ENCODE results near the gene MYOM3. TPM values are rescaled to one million over a fixed set of nuclear protein-coding genes. Genes with fewer than 3 reads are reported as not detected.

Gene MYOM3
- total RNA-seq, 3 donors from 2014 or later (not counting 1 experiment from before 2014, with no cell fraction given), result 0.08 TPM; not detected in 2

DNA sequence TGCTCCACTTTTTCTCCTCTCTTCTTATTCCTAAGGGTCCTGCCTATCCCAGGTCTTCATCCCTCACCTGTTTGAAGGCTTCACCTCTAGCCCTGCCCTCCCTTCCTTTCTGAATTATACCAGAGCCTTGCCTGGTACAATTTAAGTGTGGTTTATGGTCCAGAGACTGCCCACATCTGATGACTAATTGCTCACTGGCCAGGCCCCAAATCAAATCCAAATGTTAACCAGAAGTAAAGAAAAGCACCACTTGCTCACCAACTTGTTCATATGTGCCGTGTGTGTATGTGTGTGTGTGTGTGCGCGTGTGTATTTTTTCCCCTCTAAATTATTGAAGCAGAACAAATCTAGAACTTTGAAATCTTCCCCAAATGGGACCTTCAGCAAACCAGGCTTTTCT is 26.4 kb downstream of the MYOM3 start:
- DNase-seq (no peak), ATAC-seq (no peak)
- intact Hi-C loops (cut with micrococcal nuclease), result no loop called here
- Histone ChIP-seq H3K9me3 (ENCODE audit: control insufficient read depth, insufficient read depth, low read length) (no peaks in the 10 kb centered on the region), H3K27me3 (ENCODE audit: control insufficient read depth, insufficient read depth, low read length) (no peaks in the 10 kb centered on the region), H3K36me3 (ENCODE audit: control insufficient read depth, insufficient read depth, low read length) (no peaks in the 10 kb centered on the region), H3K4me1 (ENCODE audit: control insufficient read depth, insufficient read depth, low read length) (no peaks in the 10 kb centered on the region), H3K27ac (ENCODE audit: low read length) (no peak overlapping the region), H3K4me3 (ENCODE audit: low read length) (no peak overlapping the region)
- no CpG with 5 or more reads among the region's 3 CpGs for WGBS (ENCODE audit: insufficient coverage)
- Mint-ChIP-seq H3K36me3 (no peaks in the 10 kb centered on the region), H3K9me3 (no peaks in the 10 kb centered on the region), H3K4me3 (no peak overlapping the region), H3K27me3 (ENCODE audit: low read depth in 2 of 2) (peaks cover 0 to 20% of the 10 kb centered on the region in 2 donors), H3K4me1 (no peaks in the 10 kb centered on the region), H3K27ac (no peak overlapping the region)
- TF ChIP-seq, protein P1, sequence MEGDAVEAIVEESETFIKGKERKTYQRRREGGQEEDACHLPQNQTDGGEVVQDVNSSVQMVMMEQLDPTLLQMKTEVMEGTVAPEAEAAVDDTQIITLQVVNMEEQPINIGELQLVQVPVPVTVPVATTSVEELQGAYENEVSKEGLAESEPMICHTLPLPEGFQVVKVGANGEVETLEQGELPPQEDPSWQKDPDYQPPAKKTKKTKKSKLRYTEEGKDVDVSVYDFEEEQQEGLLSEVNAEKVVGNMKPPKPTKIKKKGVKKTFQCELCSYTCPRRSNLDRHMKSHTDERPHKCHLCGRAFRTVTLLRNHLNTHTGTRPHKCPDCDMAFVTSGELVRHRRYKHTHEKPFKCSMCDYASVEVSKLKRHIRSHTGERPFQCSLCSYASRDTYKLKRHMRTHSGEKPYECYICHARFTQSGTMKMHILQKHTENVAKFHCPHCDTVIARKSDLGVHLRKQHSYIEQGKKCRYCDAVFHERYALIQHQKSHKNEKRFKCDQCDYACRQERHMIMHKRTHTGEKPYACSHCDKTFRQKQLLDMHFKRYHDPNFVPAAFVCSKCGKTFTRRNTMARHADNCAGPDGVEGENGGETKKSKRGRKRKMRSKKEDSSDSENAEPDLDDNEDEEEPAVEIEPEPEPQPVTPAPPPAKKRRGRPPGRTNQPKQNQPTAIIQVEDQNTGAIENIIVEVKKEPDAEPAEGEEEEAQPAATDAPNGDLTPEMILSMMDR (IDR thresholded peaks at IDR 0.05), result no peak

DNA sequence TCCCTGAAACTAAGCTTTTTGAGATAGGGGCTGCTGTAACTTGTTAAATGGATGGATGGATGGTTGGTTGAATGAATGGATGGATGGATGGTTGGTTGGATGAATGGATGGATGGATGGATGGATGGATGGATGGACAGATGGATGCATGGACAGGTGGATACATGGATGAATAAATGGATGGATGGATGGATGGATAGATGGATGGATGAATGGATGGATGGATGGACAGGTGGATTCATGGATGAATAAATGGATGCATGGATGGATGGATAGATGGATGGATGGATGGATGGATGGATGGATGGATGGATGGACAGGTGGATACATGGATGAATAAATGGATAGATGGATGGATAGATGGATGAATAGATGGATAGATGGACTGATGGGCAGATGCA is 26.9 kb downstream of the MYOM3 start:
- Mint-ChIP-seq H3K4me1 (no peaks in the 10 kb centered on the region), H3K27ac (no peak overlapping the region), H3K9me3 (no peaks in the 10 kb centered on the region), H3K4me3 (no peak overlapping the region), H3K27me3 (ENCODE audit: low read depth in 2 of 2) (peaks cover 0 to 23% of the 10 kb centered on the region in 2 donors), H3K36me3 (no peaks in the 10 kb centered on the region)
- ATAC-seq (no peak), DNase-seq (no peak)
- Histone ChIP-seq H3K36me3 (ENCODE audit: control insufficient read depth, insufficient read depth, low read length) (no peaks in the 10 kb centered on the region), H3K9me3 (ENCODE audit: control insufficient read depth, insufficient read depth, low read length) (no peaks in the 10 kb centered on the region), H3K27me3 (ENCODE audit: control insufficient read depth, insufficient read depth, low read length) (no peaks in the 10 kb centered on the region), H3K4me3 (ENCODE audit: low read length) (no peak overlapping the region), H3K27ac (ENCODE audit: low read length) (no peak overlapping the region), H3K4me1 (ENCODE audit: control insufficient read depth, insufficient read depth, low read length) (no peaks in the 10 kb centered on the region)
- TF ChIP-seq, protein P1 (IDR thresholded peaks at IDR 0.05), result no peak
- intact Hi-C loops (cut with micrococcal nuclease), result no loop called here

DNA sequence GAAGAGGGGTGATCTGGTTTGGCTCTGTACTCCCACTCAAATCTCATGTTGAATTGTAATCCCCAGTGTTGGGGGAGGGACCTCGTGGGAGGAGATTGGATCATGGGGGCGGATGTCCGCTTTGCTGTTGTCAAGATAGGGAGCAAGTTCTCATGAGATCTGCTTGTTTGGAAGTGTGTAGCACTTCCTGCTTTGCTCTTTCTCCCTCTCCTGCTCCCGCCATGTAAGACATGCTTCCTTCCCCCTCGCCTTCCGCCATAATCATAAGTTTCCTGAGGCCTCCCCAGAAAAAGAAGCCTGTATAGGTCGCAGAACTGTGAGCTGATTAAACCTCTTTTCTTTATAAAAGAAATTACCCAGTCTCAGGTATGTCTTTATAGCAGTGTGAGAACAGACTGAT is 27.9 kb downstream of the MYOM3 start:
- Mint-ChIP-seq H3K27me3 (ENCODE audit: low read depth in 2 of 2) (peaks cover 0 to 23% of the 10 kb centered on the region in 2 donors), H3K4me1 (no peaks in the 10 kb centered on the region), H3K9me3 (no peaks in the 10 kb centered on the region), H3K36me3 (no peaks in the 10 kb centered on the region), H3K4me3 (no peak overlapping the region), H3K27ac (no peak overlapping the region)
- 75% methylated on average over 7 of the region's 7 CpGs for WGBS (ENCODE audit: insufficient coverage)
- H3K36me3 ChIP-seq (ENCODE audit: control insufficient read depth, insufficient read depth, low read length), result no peaks in the 10 kb centered on the region
- H3K4me1 ChIP-seq (ENCODE audit: control insufficient read depth, insufficient read depth, low read length), result no peaks in the 10 kb centered on the region
- DNase-seq (no peak), ATAC-seq (no peak)
- TF ChIP-seq, protein P1 (IDR thresholded peaks at IDR 0.05), result no peak
- H3K9me3 ChIP-seq (ENCODE audit: control insufficient read depth, insufficient read depth, low read length), result no peaks in the 10 kb centered on the region
- H3K27ac ChIP-seq (ENCODE audit: low read length), result no peak overlapping the region
- no peak overlapping the region for H3K4me3 ChIP-seq (ENCODE audit: low read length)
- intact Hi-C loops (cut with micrococcal nuclease), result no loop called here
- H3K27me3 ChIP-seq (ENCODE audit: control insufficient read depth, insufficient read depth, low read length), result no peaks in the 10 kb centered on the region

DNA sequence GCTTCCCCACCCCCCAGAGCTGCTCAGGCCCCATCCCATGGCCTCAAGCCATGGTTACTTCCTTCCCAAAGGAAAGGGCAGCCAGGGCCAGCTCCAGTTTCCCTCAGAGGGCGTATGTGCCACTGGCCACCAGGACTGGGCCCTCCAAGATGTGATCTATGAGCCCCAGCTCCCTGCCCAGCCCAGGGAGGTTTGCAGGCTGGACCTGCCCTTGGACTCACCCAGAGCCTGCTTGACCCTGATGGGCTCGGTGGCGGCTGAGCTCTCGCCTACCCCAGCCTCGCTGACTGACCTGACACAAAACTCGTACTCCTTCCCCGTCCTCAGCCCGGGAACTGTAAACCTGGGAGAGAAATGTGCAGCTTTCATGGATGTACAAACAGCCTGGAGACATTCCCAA is 29.6 kb downstream of the MYOM3 start:
- no peak overlapping the region for H3K27ac ChIP-seq (ENCODE audit: low read length)
- WGBS (ENCODE audit: insufficient coverage), result 73% methylated on average over 8 of the region's 8 CpGs
- Mint-ChIP-seq H3K9me3 (no peaks in the 10 kb centered on the region), H3K4me1 (no peaks in the 10 kb centered on the region), H3K36me3 (no peaks in the 10 kb centered on the region), H3K27ac (no peak overlapping the region), H3K27me3 (ENCODE audit: low read depth in 2 of 2) (peaks cover 0 to 23% of the 10 kb centered on the region in 2 donors), H3K4me3 (no peak overlapping the region)
- no peaks in the 10 kb centered on the region for H3K36me3 ChIP-seq (ENCODE audit: control insufficient read depth, insufficient read depth, low read length)
- H3K9me3 ChIP-seq (ENCODE audit: control insufficient read depth, insufficient read depth, low read length), result no peaks in the 10 kb centered on the region
- H3K27me3 ChIP-seq (ENCODE audit: control insufficient read depth, insufficient read depth, low read length), result no peaks in the 10 kb centered on the region
- ATAC-seq (no peak), DNase-seq (no peak)
- H3K4me3 ChIP-seq (ENCODE audit: low read length), result no peak overlapping the region
- TF ChIP-seq, protein P1 (IDR thresholded peaks at IDR 0.05), result no peak
- H3K4me1 ChIP-seq (ENCODE audit: control insufficient read depth, insufficient read depth, low read length), result no peaks in the 10 kb centered on the region
- intact Hi-C loops (cut with micrococcal nuclease), result no loop called here
